Measurements from ENCODE around the gene ALG8. TPM values are rescaled to one million over a fixed set of nuclear protein-coding genes. Genes with fewer than 3 reads are reported as not detected.

The ALG8 gene
- total RNA-seq = 10 to 100 TPM; 25.4 to 30.3 TPM

GRCh38 chr11:78139422-78140391 is at the start of gene ALG8:
TSS of gene ALG8 (minus strand) at chr11:78139626. CDS start at chr11:78139588, 38 bp downstream.
- TF ChIP-seq POLR2A (IDR thresholded peaks at IDR 0.05) (peak; percentile 51 to 83 (median 81)), CTCF (IDR thresholded peaks at IDR 0.05) (no peak)

GRCh38 chr11:78188286-78189173 is 49.1 kb upstream of the ALG8 start, which contains the start of the genes KCTD21 and USP35:
TSS of gene KCTD21 (minus strand) at chr11:78188626. CDS start at chr11:78174554, 14,072 bp downstream.
TSS of gene USP35 (plus strand) at chr11:78188919. CDS start at chr11:78196246, 7,327 bp downstream.
- intact Hi-C loops (cut with DNase I) = no loop called here
- DNase-seq = peak; percentile 96 to 98 (median 96)
- H3K4me3 ChIP-seq = peak within 1 kb of the TSS; percentile 96
- H3K36me3 ChIP-seq (replicated peaks in 1 of 2; ENCODE audit: insufficient read depth in 1 of 2, low read depth in 2 of 2) = no peaks in the 10 kb centered on the region
- H3K27me3 ChIP-seq = no peaks in the 10 kb centered on the region
- peaks cover 53% of the 10 kb centered on the region for H3K4me1 ChIP-seq
- TF ChIP-seq CTCF (IDR thresholded peaks at IDR 0.05) = no peak
- TF ChIP-seq POLR2A (IDR thresholded peaks at IDR 0.05) = peak in 2 of 3 donors; percentile 62 to 70
- H3K27ac ChIP-seq = peak within 1 kb of the TSS; percentile 32 to 79 (median 58)
- WGBS, 2 donors = 1% methylated on average over 20 to 61 of the region's 74 CpGs
- peak; percentile 93 for ATAC-seq
- H3K9me3 ChIP-seq = no peaks in the 10 kb centered on the region

More at GRCh38 chr11:78139422-78140391, at the start of gene ALG8:
- ATAC-seq (peak; percentile 99), DNase-seq (peak; percentile 96)
- Histone ChIP-seq H3K36me3 (replicated peaks in 1 of 2; ENCODE audit: insufficient read depth in 1 of 2, low read depth in 2 of 2) (no peaks in the 10 kb centered on the region), H3K27ac (peak within 1 kb of the TSS in 3 of 4 donors; percentile 24 to 72 (median 63)), H3K4me1 (peaks cover 13% of the 10 kb centered on the region), H3K4me3 (peak within 1 kb of the TSS; percentile 53 to 58), H3K27me3 (no peaks in the 10 kb centered on the region), H3K9me3 (no peaks in the 10 kb centered on the region)
- 1% methylated on average over 42 to 52 of the region's 52 CpGs for WGBS, 2 donors
- intact Hi-C loops (cut with DNase I) = no loop called here

GRCh38 chr11:78187366-78188285 is 48.2 kb upstream of the ALG8 start:
- TF ChIP-seq CTCF (IDR thresholded peaks at IDR 0.05) (no peak), POLR2A (IDR thresholded peaks at IDR 0.05) (no peak)
- Histone ChIP-seq H3K4me3 (peak overlapping the region; percentile 96), H3K36me3 (replicated peaks in 1 of 2; ENCODE audit: insufficient read depth in 1 of 2, low read depth in 2 of 2) (no peaks in the 10 kb centered on the region), H3K4me1 (peaks cover 46% of the 10 kb centered on the region), H3K9me3 (no peaks in the 10 kb centered on the region), H3K27ac (peak overlapping the region in 3 of 4 donors; percentile 20 to 79 (median 78)), H3K27me3 (no peaks in the 10 kb centered on the region)
- WGBS, 2 donors = 14 to 19% methylated on average over 28 to 31 of the region's 31 CpGs
- intact Hi-C loops (cut with DNase I) = no loop called here
- DNase-seq (no peak), ATAC-seq (peak; percentile 7)

- 64 to 84% methylated on average over 2 of the region's 2 CpGs for WGBS, 2 donors
- Histone ChIP-seq H3K9me3 (no peaks in the 10 kb centered on the region), H3K36me3 (replicated peaks in 1 of 2; ENCODE audit: insufficient read depth in 1 of 2, low read depth in 2 of 2) (no peaks in the 10 kb centered on the region), H3K4me1 (no peaks in the 10 kb centered on the region), H3K4me3 (no peak overlapping the region), H3K27ac (no peak overlapping the region), H3K27me3 (no peaks in the 10 kb centered on the region)
- DNase-seq (no peak), ATAC-seq (no peak)
- TF ChIP-seq POLR2A (IDR thresholded peaks at IDR 0.05) = no peak
- no peak for TF ChIP-seq CTCF (IDR thresholded peaks at IDR 0.05)
- intact Hi-C loops (cut with DNase I) = no loop called here
Measured at GRCh38 chr11:78181185-78181584, 41.8 kb upstream of the ALG8 start.

Data from body of pancreas (tissue), 4 donors.